ENCODE data around the gene CDK6.

The CDK6 gene

GRCh38 chr7:92794831-92795230 is 41.5 kb downstream of the CDK6 start:
- no peak for DNase-seq (ENCODE audit: low read depth)
- no peak for TF ChIP-seq CTCF (IDR thresholded peaks at IDR 0.05; ENCODE audit: low read depth, low read length, missing control alignments)

DNA sequence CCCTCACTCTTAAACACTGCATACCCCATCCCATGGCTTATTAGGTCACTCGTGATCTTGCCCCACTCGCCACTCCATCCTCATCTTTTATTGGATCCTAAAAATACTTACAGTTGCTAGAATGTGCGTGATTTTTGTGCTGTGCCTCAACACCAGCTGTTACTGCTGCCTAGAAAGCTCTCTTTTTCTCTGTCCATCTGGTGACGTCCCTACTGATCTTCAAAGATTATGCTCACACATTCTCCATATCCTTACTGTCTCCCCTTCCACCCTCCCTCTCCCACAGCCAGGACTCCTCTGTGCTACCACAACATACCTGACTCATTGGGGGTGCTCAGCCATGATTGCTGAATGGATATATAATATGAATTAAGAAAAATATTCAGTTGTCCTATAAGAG is 42.0 kb downstream of the CDK6 start:
- H3K4me3 ChIP-seq (ENCODE audit: low read depth, low read length): no peak overlapping the region
- TF ChIP-seq CTCF (IDR thresholded peaks at IDR 0.05; ENCODE audit: low read depth, low read length, missing control alignments): no peak
- DNase-seq (ENCODE audit: low read depth): no peak

More at GRCh38 chr7:92794831-92795230, 41.5 kb downstream of the CDK6 start:
- H3K4me3 ChIP-seq (ENCODE audit: low read depth, low read length): no peak overlapping the region

GRCh38 chr7:92793656-92794205 is 42.6 kb downstream of the CDK6 start:
- TF ChIP-seq CTCF (IDR thresholded peaks at IDR 0.05; ENCODE audit: low read depth, low read length, missing control alignments): no peak
- H3K4me3 ChIP-seq (ENCODE audit: low read depth, low read length): no peak overlapping the region
- no peak for DNase-seq (ENCODE audit: low read depth)

DNA sequence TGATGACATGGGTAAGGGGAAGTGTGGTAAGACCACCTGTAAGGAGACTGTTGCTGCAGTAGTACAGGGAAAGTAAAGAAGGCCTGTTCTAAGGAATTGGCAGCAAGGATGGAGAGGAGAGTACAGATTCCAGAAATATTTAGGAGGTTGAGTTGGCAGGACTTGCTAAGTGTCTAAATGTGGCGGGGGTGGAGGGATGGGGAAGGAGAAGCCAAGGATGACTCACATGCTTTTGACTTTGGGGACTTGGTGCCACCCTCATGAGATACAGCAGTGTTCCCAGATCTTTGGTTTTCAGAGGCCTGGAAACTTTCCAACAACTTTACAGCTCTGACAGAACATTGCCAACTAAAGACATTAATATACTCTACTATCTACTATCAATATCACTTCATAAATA is 45.4 kb downstream of the CDK6 start:
- no peak for DNase-seq (ENCODE audit: low read depth)
- no peak overlapping the region for H3K4me3 ChIP-seq (ENCODE audit: low read depth, low read length)
- TF ChIP-seq CTCF (IDR thresholded peaks at IDR 0.05; ENCODE audit: low read depth, low read length, missing control alignments): no peak

DNA sequence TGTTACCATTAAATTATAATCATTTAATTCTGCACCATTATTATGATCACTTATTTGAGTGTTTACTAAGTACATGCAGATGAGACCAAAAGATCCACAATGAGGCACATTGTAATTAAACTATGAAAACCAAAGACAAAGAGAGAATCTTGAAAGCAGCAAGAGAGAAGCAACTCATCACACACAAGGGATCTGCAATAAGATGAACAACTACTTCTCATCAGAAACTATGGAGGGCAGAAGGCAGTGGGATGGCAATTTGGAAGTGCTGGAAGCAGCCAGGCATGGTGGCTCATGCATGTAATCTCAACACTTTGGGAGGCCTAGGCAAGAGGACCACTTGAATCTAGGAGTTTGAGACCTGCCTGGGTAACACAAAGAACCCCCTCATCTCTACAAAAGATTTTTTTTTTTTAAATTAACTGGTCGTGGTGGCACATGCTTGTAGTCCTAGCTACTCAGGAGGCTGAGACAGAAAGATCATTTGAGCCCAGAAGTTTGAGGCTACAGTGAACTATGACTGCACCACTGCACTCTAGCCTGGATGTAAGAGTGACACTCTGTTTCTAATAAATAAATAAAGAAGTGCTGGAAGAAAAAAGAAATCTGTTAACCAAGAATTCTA is 47.7 kb downstream of the CDK6 start:
- H3K4me3 ChIP-seq (ENCODE audit: low read depth, low read length): no peak overlapping the region
- DNase-seq (ENCODE audit: low read depth): no peak

DNA sequence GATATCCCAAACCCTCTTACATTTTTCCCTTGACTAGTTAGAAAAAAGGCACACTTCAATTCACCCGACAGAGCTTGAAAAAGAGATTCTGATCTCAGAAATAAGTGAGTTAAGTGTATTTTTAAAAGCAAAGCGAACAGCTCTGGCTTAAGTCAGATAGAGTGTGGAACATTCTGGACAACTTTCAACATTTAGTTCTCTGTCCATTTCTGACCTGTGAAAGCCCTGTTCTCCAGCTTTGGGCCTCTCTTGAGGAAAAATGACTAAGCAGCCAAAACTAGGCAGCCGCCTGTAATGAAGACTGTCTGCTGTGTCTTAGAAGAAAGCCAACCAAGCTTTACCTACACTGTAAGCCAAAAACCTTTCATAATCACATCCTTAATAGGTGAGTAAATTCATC is 50.5 kb downstream of the CDK6 start:
- DNase-seq (ENCODE audit: low read depth): no peak
- no peak for TF ChIP-seq CTCF (IDR thresholded peaks at IDR 0.05; ENCODE audit: low read depth, low read length, missing control alignments)
- no peak overlapping the region for H3K4me3 ChIP-seq (ENCODE audit: low read depth, low read length)

More for the DNA sequence above, 47.7 kb downstream of the CDK6 start:
- TF ChIP-seq CTCF (IDR thresholded peaks at IDR 0.05; ENCODE audit: low read depth, low read length, missing control alignments): no peak

DNA sequence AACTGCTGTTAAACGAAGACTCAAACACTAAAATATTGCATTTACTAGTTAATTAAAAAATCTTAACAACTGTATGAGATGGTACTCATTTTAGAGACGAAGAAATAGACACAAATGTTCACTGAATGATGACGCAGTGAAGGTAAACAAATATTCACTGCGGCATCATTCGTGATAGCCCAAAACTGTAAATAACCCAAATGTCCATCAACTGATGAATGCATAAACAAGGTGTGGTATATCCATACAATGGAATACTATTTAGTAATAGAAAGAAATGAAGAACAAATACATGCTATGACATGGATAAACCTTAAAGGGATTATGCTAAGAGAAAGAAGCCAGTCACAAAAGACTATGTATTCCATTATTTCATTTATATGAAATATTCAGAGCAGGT is 51.4 kb downstream of the CDK6 start:
- DNase-seq (ENCODE audit: low read depth): no peak
- no peak for TF ChIP-seq CTCF (IDR thresholded peaks at IDR 0.05; ENCODE audit: low read depth, low read length, missing control alignments)
- H3K4me3 ChIP-seq (ENCODE audit: low read depth, low read length): no peak overlapping the region
